Coronary artery (tissue), 2 donors: ENCODE results near the gene ABCG1.
"Not testable (repeated sequence)": the region's sequence is repeated elsewhere in the genome, so short reads cannot be mapped to it uniquely, and the experiment has no call there.

Experiments
- DNase-seq: peaks from one replicate; pipeline ENCODE4 v3.0.0-alpha.2; 2017; ENCODE audit warnings: low spot score
- H3K27ac ChIP-seq, 2 donors: fragments of 200-600 bp; sonication (generic); one replicate each; pipeline ENCODE4 v1.5.1; 2016 to 2019
- H3K4me3 ChIP-seq: fragments of 200-600 bp; sonication (generic); 2 replicates; pipeline ENCODE4 v1.5.1; 2016; ENCODE audit warnings: mild to moderate bottlenecking, moderate library complexity
- CTCF ChIP-seq: fragments of 200-600 bp; sonication (generic); IDR thresholded peaks from one replicate; pipeline ENCODE4 v1.5.1; 2019; ENCODE audit warnings: antibody characterized with exemption

The ABCG1 gene

GRCh38 chr21:42291003-42291750, 72.2 kb downstream of the ABCG1 start:
- H3K4me3 ChIP-seq = no peak overlapping the region
- TF ChIP-seq CTCF = no peak
- no peak for DNase-seq
- no peak overlapping the region for H3K27ac ChIP-seq

- H3K4me3 ChIP-seq = no peak overlapping the region
- no peak for DNase-seq
Observed at GRCh38 chr21:42291751-42292562, 73.0 kb downstream of the ABCG1 start.

GRCh38 chr21:42292563-42293142, 73.7 kb downstream of the ABCG1 start:
- not testable (repeated sequence) for DNase-seq, H3K27ac ChIP-seq, H3K4me3 ChIP-seq

More at GRCh38 chr21:42291751-42292562, 73.0 kb downstream of the ABCG1 start:
- no peak for TF ChIP-seq CTCF
- H3K27ac ChIP-seq = no peak overlapping the region

GRCh38 chr21:42293649-42294272, 74.8 kb downstream of the ABCG1 start:
- no peak for DNase-seq
- no peak overlapping the region for H3K4me3 ChIP-seq
- H3K27ac ChIP-seq = no peak overlapping the region
- TF ChIP-seq CTCF = no peak

GRCh38 chr21:42294273-42294880, 75.4 kb downstream of the ABCG1 start:
- no peak overlapping the region for H3K27ac ChIP-seq
- H3K4me3 ChIP-seq = no peak overlapping the region
- no peak for TF ChIP-seq CTCF
- DNase-seq = no peak

- Histone ChIP-seq H3K4me3 (no peak overlapping the region), H3K27ac (no peak overlapping the region)
- no peak for TF ChIP-seq CTCF
- no peak for DNase-seq
Observed at GRCh38 chr21:42295845-42296244, 76.9 kb downstream of the ABCG1 start.

GRCh38 chr21:42296501-42296900, 77.6 kb downstream of the ABCG1 start:
- no peak for DNase-seq
- Histone ChIP-seq H3K27ac (no peak overlapping the region), H3K4me3 (no peak overlapping the region)
- TF ChIP-seq CTCF = no peak
